Medulla oblongata (tissue), 1 donor: Measurements from ENCODE around the gene TRPC4AP.
A peak's percentile ranks its signal among the peaks of the same experiment; 100 is the strongest.

Experiments
- DNase-seq: peaks from one replicate; pipeline ENCODE4 v3.0.0-alpha.2; 2015; ENCODE audit errors: extremely low spot score

TRPC4AP gene

GRCh38 chr20:34968042-34968775 is 124.4 kb downstream of the TRPC4AP start:
- DNase-seq, result no peak

- DNase-seq, result no peak
These were observed 125.2 kb downstream of the TRPC4AP start for GRCh38 chr20:34967421-34967820.

- DNase-seq, result no peak
These were observed 127.6 kb downstream of the TRPC4AP start for GRCh38 chr20:34965051-34965450.

DNA sequence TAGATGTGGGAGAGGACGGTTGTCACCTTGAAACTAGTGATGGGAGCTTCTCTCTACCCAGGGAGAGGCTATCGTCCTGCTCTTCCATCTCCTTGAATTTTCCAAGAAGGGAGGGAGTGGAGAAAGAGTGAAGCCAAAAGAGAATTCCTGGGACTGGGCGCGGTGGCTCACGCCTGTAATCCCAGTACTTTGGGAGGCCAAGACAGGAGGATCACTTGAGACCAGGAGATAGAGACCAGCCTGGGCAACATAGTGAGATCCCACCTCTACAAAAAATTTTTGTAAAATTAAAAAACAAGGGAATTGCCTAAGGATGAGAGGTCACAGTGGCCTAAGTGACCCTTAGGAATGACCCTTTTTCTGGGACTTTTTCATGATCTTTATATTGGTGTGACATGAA is 128.1 kb downstream of the TRPC4AP start:
- no peak for DNase-seq

GRCh38 chr20:34956751-34957472 is 135.7 kb downstream of the TRPC4AP start:
- no peak for DNase-seq

- no peak for DNase-seq
These were observed 136.6 kb downstream of the TRPC4AP start for GRCh38 chr20:34956041-34956458.

DNA sequence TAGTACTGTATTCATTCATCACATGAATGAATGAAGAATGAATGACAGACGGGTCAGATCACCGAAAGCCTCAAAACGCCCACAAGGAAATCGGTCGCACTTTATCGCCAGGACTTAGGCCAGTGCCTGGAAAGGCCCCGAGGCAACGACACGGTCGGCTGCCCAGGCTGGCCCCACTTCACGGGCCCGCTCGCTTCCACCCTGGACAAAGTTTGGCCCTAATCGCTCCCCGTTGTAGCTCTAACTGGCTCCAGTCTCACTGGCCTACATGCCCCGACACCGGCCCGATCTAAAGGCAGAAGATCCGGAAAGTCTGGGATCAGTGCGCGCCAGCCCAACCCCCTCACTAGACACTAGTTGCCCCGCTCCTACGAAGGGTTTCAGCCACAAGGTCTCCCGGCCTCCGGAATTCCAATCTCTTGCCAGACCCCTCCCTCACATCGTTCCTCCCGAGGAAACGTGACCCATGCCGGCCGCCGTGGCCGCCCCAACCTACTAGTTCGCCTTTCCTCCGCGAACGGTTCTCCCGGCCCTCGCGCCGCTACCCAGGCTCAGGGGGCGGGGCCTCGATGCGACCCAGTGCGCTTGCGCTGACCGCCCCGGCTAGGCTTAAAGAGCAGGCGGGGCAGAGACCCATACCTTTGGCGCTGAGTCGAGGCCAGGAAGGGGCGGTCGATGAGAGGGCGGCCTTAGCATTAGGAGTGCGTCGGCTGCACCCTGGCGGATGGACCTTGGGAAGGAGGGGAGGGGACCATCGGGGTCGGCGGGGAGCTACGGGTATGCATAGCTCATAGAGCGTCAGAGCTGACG is 137.2 kb downstream of the TRPC4AP start, which contains the start of the genes GSS and MYH7B:
Gene GSS, minus strand, starts transcription at position 576 of the 810 bp plus-strand sequence. CDS start 3,954 bp downstream, outside the sequence.
Gene MYH7B, plus strand, starts transcription at position 638 of the 810 bp plus-strand sequence. CDS start 22,138 bp downstream, outside the sequence.
- peak; percentile 97 for DNase-seq

- DNase-seq, result peak; percentile 18
These were observed 137.7 kb downstream of the TRPC4AP start for GRCh38 chr20:34954904-34955230.

DNA sequence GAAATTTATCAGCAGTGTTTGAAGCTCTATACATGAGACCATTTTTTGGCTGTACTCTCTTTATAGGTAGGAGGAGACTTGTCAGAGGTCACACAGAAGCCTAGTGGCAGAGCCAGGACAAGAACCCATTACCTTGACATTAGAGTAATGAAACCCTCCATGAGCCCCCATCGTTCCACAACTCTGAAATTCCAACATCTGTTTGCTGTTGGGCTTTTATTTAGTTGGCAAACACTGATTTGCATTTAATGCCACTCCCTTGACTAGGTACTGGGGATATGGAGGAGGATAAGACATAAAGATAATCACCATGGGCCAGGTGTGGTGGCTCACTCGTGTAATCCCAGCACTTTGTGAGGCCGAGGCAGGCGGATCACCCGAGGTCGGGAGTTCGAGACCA is 138.6 kb downstream of the TRPC4AP start:
- no peak for DNase-seq

DNA sequence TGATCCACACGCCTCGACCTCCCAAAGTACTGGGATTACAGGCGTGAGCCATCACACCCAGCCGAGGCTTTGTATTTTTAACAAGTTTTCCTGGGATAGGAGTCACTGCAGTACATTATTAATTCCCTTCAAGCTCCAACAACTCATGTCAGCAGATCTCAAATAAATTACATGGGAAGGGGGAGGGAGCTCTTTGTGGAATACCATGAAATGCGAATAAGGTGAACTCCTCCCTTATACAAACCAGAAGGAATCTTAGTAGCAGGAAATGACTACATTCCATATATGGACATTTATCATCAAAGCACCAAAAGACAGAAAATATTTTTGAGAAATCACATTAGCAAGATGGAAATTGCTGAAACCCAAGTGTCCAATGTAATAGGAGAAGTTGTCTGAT is 139.9 kb downstream of the TRPC4AP start:
- no peak for DNase-seq
